ENCODE results near the gene RAD18.

Gene RAD18

DNA sequence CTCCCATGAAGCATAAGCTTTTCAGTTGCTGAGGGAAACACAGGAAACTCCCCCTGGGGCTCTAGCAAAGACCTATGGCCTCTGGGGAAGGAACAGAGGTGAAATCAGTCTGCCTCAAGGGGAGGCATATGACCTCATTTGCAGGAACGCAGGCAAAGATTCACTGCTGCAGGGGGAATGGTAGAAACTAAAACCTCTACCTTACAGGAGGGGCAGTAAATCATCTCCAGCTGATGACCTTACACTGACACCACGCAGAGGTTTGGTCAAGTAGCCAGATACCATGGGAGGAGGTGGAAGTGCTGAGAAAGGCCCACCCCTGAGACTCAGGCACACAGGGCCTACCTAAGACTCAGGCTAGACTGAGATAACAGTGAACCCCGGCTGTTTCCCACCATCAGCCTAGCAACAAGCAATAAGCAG lies 81.1 kb downstream of the RAD18 start:
- H2AFZ ChIP-seq (ENCODE audit: low read length), result no peak overlapping the region
- H3K4me2 ChIP-seq (ENCODE audit: low read depth, low read length), result no peak overlapping the region
- H3K4me1 ChIP-seq (ENCODE audit: low read length), result no peaks in the 10 kb centered on the region
- no peak overlapping the region for H3K9ac ChIP-seq (ENCODE audit: low read length)
- no peaks in the 10 kb centered on the region for H3K36me3 ChIP-seq (replicated peaks; ENCODE audit: insufficient read depth, low read length)
- H3K9me2 ChIP-seq (replicated peaks; ENCODE audit: insufficient read depth, low read length), result no peaks in the 10 kb centered on the region
- no peaks in the 10 kb centered on the region for H3K79me2 ChIP-seq (ENCODE audit: low read length)
- H3F3A ChIP-seq (ENCODE audit: insufficient read depth, low read length), result no peaks in the 10 kb centered on the region
- TF ChIP-seq, protein P1, sequence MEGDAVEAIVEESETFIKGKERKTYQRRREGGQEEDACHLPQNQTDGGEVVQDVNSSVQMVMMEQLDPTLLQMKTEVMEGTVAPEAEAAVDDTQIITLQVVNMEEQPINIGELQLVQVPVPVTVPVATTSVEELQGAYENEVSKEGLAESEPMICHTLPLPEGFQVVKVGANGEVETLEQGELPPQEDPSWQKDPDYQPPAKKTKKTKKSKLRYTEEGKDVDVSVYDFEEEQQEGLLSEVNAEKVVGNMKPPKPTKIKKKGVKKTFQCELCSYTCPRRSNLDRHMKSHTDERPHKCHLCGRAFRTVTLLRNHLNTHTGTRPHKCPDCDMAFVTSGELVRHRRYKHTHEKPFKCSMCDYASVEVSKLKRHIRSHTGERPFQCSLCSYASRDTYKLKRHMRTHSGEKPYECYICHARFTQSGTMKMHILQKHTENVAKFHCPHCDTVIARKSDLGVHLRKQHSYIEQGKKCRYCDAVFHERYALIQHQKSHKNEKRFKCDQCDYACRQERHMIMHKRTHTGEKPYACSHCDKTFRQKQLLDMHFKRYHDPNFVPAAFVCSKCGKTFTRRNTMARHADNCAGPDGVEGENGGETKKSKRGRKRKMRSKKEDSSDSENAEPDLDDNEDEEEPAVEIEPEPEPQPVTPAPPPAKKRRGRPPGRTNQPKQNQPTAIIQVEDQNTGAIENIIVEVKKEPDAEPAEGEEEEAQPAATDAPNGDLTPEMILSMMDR (IDR thresholded peaks at IDR 0.05; ENCODE audit: low read length), result no peak
- TF ChIP-seq EZH2 (optimal IDR thresholded peaks at IDR 0.05; ENCODE audit: low read depth, low read length), result no peak
- TF ChIP-seq EZH2phosphoT487 (IDR thresholded peaks at IDR 0.05; ENCODE audit: low read length), result no peak
- no peaks in the 10 kb centered on the region for H4K20me1 ChIP-seq (ENCODE audit: insufficient read depth, low read length)
- H3K27me3 ChIP-seq (replicated peaks; ENCODE audit: insufficient read depth, low read length), result no peaks in the 10 kb centered on the region
- no peak overlapping the region for H3K27ac ChIP-seq (ENCODE audit: low read length)
- DNase-seq, result no peak
- no peaks in the 10 kb centered on the region for H3K9me3 ChIP-seq (replicated peaks; ENCODE audit: insufficient read depth, low read length)
- H3K4me3 ChIP-seq (ENCODE audit: low read length), result no peak overlapping the region

DNA sequence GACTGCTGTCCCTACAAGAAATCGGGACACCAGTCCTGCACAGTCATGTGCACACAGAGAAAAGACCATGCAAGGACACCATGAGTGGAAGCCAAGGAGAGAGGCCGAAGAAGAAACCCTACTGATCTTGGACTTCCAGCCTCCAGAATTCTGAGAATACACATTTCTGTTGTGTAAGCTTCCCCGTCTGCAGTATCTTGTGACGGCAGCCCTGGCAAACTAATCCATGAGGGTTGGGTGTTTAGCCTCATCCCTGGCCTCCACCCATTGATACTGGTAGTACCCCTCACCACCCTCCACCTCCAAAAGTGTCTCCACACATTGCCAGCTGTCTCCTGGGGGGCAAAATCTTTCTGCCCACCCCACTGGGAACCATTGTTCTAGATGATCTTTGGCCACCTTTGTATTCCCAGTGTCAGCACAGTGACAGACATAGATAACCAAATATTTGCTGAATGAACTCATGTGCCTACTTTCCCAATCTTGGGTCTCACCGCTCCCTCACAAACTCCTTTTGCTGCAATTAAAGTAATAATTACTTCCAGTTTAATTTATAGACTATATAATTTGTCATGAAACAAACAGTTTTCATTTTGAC lies 83.8 kb downstream of the RAD18 start:
- H3K4me1 ChIP-seq (ENCODE audit: low read length), result no peaks in the 10 kb centered on the region
- no peaks in the 10 kb centered on the region for H3K36me3 ChIP-seq (replicated peaks; ENCODE audit: insufficient read depth, low read length)
- DNase-seq, result no peak
- TF ChIP-seq EZH2phosphoT487 (IDR thresholded peaks at IDR 0.05; ENCODE audit: low read length), result no peak
- TF ChIP-seq EZH2 (optimal IDR thresholded peaks at IDR 0.05; ENCODE audit: low read depth, low read length), result no peak
- TF ChIP-seq, protein P1 (IDR thresholded peaks at IDR 0.05; ENCODE audit: low read length), result no peak
- H3K4me3 ChIP-seq (ENCODE audit: low read length), result no peak overlapping the region
- H3K27ac ChIP-seq (ENCODE audit: low read length), result no peak overlapping the region
- H3K79me2 ChIP-seq (ENCODE audit: low read length), result no peaks in the 10 kb centered on the region
- no peaks in the 10 kb centered on the region for H3K27me3 ChIP-seq (replicated peaks; ENCODE audit: insufficient read depth, low read length)
- H3K4me2 ChIP-seq (ENCODE audit: low read depth, low read length), result no peak overlapping the region
- H3K9me3 ChIP-seq (replicated peaks; ENCODE audit: insufficient read depth, low read length), result no peaks in the 10 kb centered on the region
- H3K9ac ChIP-seq (ENCODE audit: low read length), result no peak overlapping the region
- H4K20me1 ChIP-seq (ENCODE audit: insufficient read depth, low read length), result no peaks in the 10 kb centered on the region
- H2AFZ ChIP-seq (ENCODE audit: low read length), result no peak overlapping the region
- no peaks in the 10 kb centered on the region for H3F3A ChIP-seq (ENCODE audit: insufficient read depth, low read length)
- H3K9me2 ChIP-seq (replicated peaks; ENCODE audit: insufficient read depth, low read length), result no peaks in the 10 kb centered on the region

- TF ChIP-seq, protein P1 (IDR thresholded peaks at IDR 0.05; ENCODE audit: low read length), result no peak
- TF ChIP-seq EZH2phosphoT487 (IDR thresholded peaks at IDR 0.05; ENCODE audit: low read length) (no peak), EZH2 (optimal IDR thresholded peaks at IDR 0.05; ENCODE audit: low read depth, low read length) (no peak)
- no peaks in the 10 kb centered on the region for H3F3A ChIP-seq (ENCODE audit: insufficient read depth, low read length)
- no peaks in the 10 kb centered on the region for H3K9me3 ChIP-seq (replicated peaks; ENCODE audit: insufficient read depth, low read length)
- H3K27ac ChIP-seq (ENCODE audit: low read length), result no peak overlapping the region
- H3K9me2 ChIP-seq (replicated peaks; ENCODE audit: insufficient read depth, low read length), result no peaks in the 10 kb centered on the region
- no peak for DNase-seq
- H3K79me2 ChIP-seq (ENCODE audit: low read length), result no peaks in the 10 kb centered on the region
- no peak overlapping the region for H3K4me2 ChIP-seq (ENCODE audit: low read depth, low read length)
- no peaks in the 10 kb centered on the region for H3K27me3 ChIP-seq (replicated peaks; ENCODE audit: insufficient read depth, low read length)
- H3K9ac ChIP-seq (ENCODE audit: low read length), result no peak overlapping the region
- no peaks in the 10 kb centered on the region for H3K36me3 ChIP-seq (replicated peaks; ENCODE audit: insufficient read depth, low read length)
- no peak overlapping the region for H2AFZ ChIP-seq (ENCODE audit: low read length)
- no peaks in the 10 kb centered on the region for H3K4me1 ChIP-seq (ENCODE audit: low read length)
- H4K20me1 ChIP-seq (ENCODE audit: insufficient read depth, low read length), result no peaks in the 10 kb centered on the region
- H3K4me3 ChIP-seq (ENCODE audit: low read length), result no peak overlapping the region
These were observed 87.4 kb downstream of the RAD18 start for GRCh38 chr3:8875836-8876235.
